GM18508 (cell line): Measurements from ENCODE around the gene PPARD.
"Not testable (repeated sequence)": the region's sequence is repeated elsewhere in the genome, so short reads cannot be mapped to it uniquely, and the experiment has no call there.

Experiments
- ATAC-seq: cut with Tn5 transposase; IDR thresholded peaks from one replicate; pipeline ENCODE4 v1.9.1; 2021; ENCODE audit warnings: moderate number of reproducible peaks; ENCODE audit not compliant: insufficient read depth, unreplicated experiment

Gene PPARD

DNA sequence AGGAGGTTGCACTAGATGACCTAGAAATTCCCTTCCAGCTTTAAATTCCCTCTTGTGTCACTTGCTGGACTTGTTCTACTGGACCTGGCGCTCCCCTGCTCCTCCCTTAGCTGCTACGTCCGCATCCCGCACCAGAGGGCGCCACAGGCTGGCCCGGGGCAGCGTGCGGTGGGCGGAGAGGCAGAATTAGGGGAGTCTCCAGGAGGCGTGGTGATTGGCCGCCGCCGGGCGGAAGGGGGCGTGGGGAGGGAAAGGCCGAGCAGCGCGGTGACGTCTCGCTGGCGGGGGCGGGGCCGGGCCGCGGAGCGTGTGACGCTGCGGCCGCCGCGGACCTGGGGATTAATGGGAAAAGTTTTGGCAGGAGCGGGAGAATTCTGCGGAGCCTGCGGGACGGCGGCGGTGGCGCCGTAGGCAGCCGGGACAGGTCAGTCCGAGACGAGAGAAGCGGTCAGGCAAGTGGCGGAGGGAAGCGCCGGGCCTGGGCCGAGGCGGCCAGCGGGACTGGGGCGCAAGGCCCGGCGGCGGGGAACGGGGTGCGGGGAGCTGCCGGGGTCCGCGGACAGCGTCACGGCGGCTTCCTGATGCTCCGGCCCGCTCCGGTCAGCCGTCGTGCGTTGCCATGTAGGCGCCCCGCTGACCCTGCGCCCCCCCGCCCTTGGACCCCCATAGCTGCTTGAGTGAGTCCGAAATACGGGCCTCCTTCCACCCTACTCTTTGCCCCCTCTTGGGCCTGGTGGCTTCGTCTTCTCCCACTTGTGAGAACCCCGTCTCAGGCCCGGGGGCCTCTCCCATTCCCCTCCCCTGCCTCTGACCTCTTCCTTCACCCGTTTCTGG, at the start of gene PPARD:
PPARD (plus strand) TSS at position 301 of the 834 bp plus-strand sequence. CDS start 68,530 bp downstream, outside the sequence.
- peak; percentile 67 for ATAC-seq

GRCh38 chr6:35293681-35294080, 48.7 kb upstream of the PPARD start:
- no peak for ATAC-seq

DNA sequence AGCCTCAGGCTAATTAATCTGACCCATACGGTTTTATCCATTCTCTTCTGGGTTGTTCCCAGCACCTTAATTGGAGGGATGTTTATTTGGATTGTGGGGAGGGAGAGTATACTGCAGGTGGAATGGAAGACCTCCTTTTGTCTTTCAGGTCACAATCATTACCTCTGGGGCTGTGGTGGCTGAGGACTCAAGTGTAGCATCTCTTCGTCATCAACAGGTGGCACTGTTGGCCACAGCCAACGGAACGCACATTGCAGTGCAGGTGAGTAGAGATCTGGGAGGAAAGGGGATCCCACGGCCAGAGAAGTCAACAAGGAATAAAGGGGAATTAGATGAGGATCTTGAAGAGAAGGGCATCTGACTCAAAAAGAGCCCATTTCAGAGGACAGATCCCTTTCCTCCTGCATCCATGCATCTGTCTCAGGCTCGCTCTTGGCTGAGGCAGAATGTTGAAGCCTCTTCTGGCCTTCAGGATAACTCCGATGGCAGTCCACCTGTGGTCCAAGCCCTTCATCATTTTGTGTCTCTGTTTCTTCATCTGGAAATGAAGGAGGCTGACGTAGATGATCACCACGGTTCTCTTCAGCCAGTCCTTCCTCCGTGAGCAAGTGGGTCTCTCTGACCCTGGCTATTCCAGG, 47.9 kb upstream of the PPARD start:
- ATAC-seq: no peak

GRCh38 chr6:35295036-35295435, 47.3 kb upstream of the PPARD start:
- no peak for ATAC-seq

DNA sequence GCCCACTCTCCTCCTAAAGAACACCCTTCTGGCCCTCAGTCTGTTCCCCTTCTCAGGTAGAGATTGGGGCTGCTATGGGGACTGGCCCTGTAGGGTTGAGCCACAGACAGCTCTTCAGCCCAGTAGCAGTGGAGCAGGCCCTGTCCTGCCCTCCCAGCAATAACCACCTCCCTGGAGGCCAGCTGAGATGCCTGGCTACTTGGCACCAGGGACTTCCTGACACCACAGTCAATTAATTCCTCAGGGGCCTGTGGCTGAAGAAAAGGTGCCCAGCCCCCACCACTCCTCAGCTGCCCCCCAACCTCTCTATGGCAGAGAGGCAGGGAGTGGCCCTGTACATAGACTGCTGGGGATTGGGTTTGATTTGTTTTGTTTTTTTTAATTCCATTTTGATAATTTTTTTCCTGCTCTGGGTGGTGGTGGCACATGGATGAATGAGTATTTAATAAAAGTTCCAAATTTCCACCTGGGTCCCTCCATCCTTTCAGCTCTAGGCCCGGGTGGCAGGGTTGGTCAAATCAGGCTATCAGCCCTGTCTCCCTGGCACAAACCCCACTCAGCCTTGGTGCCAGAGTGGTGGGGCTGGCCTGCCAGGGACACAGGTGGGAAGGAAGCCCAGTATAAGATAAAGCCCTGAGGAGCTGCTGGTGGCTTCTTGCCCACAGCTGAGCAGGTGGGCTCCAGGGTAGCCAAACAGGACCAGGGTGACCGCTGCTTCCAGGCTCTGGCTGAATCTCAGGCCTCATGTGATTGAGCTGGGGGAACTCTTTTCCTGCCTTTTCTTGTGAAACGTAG, 46.6 kb upstream of the PPARD start:
- ATAC-seq: no peak

- no peak for ATAC-seq
Observed at GRCh38 chr6:35296931-35297600, 45.3 kb upstream of the PPARD start.

GRCh38 chr6:35297601-35298481, 44.5 kb upstream of the PPARD start, which contains the start of gene DEF6:
Gene DEF6 (plus strand): TSS chr6:35297818. CDS start chr6:35297857, 39 bp downstream.
- ATAC-seq: no peak

DNA sequence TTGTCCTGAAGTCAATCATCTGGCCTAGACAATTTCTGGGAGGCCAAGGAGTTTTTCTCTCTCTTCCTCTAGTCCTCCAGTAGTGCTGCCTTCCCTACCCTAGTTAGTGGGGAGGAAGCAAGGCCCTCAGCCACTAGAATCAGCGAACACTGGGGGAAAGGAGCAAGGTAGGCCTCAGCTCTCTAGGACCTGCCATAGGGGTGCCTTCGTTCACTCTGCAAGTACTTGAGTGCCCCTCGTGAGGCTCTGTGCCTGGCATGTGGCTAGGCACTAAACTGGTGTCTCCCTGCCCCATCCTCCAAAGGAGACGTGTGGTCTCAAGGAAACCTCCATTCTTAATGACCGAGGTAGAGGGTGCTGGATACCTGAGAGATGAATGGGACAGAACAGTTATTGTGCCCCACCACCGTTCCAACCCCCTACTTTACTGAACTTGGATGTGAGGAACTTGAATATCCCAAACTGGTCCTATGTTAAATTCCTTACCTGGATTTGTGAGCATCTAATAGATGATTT, 43.7 kb upstream of the PPARD start:
- ATAC-seq: no peak

GRCh38 chr6:35299674-35300073, 42.7 kb upstream of the PPARD start:
- ATAC-seq: no peak

GRCh38 chr6:35300848-35301247, 41.5 kb upstream of the PPARD start:
- no peak for ATAC-seq

- peak; percentile 46 for ATAC-seq
Observed at GRCh38 chr6:35302604-35303241, 39.6 kb upstream of the PPARD start.

GRCh38 chr6:35304299-35304698, 38.1 kb upstream of the PPARD start:
- no peak for ATAC-seq

- ATAC-seq: no peak
Observed at GRCh38 chr6:35305117-35305516, 37.2 kb upstream of the PPARD start.

- not testable (repeated sequence) for ATAC-seq
Observed at GRCh38 chr6:35307138-35307537, 35.2 kb upstream of the PPARD start.

DNA sequence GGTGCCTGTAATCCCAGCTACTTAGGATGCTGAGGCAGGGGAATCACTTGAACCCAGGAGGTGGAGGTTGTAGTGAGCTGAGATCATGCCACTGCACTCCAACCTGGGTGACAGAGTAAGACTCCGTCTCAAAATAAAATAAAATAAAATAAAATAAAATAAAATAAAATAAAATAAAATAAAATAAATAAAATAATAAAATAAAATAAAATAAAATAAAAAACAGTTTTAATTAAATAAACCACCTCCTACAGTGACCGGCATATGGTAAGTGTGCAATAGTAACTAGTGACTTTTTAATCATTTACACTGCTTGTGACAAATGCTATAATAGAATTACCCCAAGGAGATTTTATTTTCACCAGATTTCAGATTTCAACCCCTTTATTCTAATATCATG, 33.8 kb upstream of the PPARD start:
- ATAC-seq: not testable (repeated sequence)

- no peak for ATAC-seq
Observed at GRCh38 chr6:35309611-35310264, 32.6 kb upstream of the PPARD start.

DNA sequence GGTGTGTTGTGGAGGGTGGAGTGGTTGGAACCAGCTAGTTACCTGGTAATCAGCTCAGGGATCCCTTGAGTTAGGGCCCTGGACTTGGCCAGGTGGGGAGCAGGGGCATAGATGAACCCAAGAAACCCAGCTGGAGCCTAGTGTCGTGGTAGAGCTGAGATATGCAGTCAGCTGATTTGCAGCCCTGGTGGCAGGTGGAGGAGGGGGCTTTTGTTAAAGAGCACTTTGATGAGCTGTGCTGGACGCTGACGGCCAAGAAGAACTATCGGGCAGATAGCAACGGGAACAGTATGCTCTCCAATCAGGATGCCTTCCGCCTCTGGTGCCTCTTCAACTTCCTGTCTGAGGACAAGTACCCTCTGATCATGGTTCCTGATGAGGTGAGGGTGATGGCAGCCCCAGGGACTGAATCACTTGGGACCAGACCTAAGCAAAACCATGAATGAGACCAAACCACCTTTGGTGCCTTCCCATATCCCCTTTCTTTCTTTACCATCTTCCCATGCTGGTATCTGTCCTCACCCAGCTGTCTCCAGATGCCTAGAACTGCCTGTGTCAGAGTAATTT, 32.0 kb upstream of the PPARD start:
- ATAC-seq: no peak
